Stimulated activated CD4-positive, alpha-beta T cell treated with anti-CD3 and anti-CD28 coated beads, TNF-alpha, amount 100 ng/mL, for 48 hours (primary cell): ENCODE data around the gene MXRA8.

Source experiments
- DNase-seq, 3 donors: peaks; one replicate each; pipeline ENCODE4 v3.0.0-alpha.2; 2020; ENCODE audit warnings: low read depth in 3 of 3

MXRA8 gene

DNA sequence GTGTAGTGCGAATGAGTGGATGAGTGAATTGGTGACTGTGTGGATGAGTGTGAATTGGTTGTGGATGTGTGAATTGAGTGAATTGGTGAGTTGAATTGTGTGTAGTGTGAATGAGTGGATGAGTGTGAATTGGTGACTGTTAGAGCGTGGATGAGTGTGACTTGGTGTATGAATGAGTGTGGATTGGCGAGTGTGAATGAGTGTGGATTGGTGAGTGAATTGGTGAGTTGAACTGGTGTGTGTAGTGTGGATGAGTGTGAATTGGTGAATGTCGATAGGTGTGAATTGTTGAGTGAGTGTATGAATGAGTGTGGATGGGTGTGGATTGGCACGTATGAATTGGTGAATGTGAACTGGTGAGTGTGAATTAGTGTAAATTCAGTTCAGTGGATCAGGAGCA, 9.0 kb upstream of the MXRA8 start:
- DNase-seq = no peak

DNA sequence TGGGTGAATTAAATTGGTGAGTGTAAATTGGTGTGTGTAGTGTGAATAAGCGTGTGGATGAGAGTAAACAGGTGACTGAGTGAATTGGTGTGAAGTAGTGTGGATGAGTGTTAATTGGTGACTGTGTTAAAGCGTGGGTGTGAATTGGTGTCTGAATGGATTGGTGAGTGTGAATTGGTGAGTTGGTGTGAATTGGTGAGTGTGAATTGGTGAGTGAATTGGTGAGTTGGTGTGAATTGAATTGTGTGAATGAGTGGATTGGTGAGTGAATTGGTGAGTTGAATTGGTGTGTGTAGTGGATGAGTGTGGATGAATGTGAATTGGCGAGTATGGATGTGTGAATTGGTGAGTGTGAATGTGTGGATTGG, 8.3 kb upstream of the MXRA8 start:
- no peak for DNase-seq

- DNase-seq = no peak
Observed at GRCh38 chr1:1365875-1366698, 7.7 kb upstream of the MXRA8 start.

GRCh38 chr1:1364266-1364665, 5.9 kb upstream of the MXRA8 start:
- no peak for DNase-seq

GRCh38 chr1:1361982-1362423, 3.6 kb upstream of the MXRA8 start:
- no peak for DNase-seq

DNA sequence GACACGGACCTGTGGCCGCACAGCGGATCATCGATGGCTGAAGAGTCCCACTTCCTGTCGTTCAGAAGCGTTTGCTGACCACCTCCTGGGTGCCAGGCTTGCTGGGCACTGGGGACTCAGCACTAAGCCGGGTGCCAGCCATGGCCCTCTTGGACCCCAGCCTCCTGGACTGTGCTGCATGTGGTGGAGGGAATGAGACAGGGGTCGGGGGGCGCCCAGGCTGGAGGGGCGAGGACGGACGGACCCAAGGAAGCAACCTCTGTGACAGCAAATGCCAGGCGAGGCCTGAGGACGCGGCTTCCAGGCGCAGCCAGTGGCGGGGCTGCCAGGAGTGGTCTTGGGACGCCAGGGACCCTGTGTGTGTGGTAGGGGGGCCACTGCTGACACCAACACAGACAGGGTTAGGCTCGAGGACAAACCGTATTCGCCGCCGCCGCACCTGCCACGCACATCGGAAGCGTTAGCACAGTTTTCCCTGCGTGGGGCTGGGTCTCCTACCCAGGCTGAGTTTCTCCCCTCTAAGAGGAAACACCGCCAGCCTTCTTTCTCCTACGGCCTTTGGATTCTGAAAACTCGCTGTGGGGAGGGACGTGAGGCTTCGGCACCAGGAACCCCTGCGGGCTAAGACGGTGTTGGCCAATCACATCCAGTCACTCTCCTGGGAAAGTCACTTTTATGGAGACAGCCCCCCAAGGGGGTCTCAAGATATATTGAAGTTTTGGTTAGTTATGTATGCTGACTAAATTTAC, 3.1 kb upstream of the MXRA8 start:
- DNase-seq = no peak

DNA sequence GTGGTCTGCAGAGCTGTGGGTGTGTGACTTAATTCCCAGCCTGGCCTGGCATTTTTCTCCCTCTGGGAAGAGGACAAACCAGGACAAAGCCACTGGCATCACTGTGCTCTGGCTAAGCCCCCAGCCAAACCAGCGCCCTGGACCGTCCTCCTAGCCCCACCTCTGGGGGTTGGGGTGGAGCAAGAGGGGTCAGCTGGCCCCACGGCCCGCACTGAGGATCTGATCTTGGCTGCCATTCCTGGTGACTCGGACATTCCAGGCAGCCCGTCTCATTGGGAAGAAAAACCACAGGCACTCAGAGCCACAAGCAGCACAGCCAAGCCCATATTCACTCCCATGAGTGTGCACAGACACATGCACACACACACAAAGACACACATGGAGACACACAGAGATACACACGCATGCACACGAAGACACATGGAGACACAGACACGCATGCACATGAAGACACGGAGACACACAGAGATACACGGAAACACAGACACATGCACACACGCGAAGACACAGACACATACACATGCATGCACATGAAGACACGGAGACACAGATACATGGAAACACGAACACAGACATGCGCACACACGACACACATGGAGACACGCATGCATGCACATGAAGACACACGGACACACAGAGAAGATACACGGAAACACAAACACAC, 2.3 kb upstream of the MXRA8 start:
- DNase-seq = no peak

GRCh38 chr1:1359664-1360468, 1.5 kb upstream of the MXRA8 start:
- DNase-seq = no peak

GRCh38 chr1:1359308-1359663, 931 bp upstream of the MXRA8 start:
- DNase-seq = no peak

DNA sequence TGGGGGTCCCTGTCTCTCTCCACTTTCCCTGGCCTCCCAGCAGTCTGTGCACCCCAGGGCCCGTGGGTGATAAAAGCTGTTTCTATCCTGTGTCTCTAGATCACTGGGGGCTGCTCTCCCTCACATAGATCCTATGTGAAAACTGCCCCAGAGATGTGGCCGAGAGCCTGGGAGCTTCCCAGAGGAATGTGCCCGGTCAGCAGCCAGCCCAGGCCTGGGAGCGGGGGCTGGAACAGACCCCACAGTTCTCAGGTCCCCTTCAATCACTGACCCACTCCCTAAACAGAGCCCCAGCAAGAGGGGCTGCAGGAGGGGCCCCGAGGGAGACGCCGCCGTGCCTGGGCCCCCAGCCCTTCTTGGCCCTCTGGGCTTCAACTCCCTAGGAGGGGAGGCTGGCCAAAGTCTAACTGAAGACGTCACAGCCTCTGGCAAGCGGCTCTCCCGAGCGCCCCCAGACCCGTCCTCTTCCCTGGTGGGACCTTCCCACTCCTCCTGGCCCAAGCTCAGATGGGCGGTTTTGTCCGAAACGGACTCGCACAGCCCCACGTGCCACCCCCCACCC, 403 bp downstream of the MXRA8 start:
- no peak for DNase-seq

DNA sequence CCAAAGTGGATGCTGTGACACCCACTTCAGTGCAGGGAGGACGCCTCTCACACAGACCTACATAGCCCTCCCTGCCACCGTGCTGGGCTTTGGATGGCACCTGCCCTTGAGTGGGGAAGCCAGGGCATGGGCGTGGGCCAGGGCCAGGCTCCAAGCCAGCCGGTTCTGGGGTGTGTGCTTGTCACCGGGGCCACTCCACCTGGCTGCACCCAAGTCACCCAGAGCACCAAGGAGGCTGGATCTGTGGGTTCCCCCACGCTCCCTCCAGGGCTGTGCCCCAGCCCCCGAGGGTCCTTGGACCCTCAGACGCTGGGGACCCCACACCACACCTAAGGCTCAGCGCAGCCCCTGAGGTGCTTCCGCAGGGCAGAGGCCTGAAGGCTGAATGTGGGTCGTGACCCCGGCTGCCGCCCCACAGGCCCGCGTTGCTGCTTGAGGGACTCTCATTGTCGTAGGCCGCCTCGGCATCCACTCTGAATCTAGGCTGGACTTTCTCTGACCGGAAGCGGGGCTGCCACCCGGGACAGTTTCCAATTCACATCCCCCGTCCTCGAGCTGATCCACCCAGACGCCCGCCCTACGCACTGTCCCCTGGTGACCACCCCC, 1.5 kb downstream of the MXRA8 start:
- no peak for DNase-seq

DNA sequence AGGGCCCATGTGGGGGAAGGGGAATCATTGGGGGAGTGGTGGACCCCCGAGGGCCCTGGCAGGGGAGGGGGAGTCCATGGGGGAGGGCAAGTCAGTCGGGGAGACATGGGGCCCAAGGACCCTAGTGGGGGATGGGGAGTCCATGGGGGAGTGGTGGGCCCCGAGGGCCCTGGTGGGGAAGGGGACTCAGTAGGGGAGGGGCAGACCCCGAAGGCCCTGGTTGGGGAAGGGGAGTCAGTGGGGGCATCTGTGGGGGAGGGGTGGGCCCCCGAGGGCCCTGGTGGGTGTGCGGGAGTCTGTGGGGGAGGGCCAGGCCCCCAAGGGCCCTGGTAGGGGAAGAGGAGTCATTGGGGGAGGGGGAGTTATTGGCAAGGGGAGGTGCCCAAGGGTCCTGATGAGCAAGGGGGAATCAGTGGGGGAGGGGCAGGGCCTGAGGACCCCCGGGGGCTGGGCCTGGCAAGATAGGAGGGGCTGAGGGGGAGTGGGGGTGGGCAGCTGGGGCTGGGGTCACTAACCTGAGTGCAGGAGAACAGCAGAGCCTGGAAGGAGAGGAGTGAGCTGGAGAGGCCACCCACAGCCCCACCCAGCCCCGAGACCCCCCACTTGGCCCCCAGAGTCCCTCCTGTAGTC, 2.1 kb downstream of the MXRA8 start:
- DNase-seq = no peak

DNA sequence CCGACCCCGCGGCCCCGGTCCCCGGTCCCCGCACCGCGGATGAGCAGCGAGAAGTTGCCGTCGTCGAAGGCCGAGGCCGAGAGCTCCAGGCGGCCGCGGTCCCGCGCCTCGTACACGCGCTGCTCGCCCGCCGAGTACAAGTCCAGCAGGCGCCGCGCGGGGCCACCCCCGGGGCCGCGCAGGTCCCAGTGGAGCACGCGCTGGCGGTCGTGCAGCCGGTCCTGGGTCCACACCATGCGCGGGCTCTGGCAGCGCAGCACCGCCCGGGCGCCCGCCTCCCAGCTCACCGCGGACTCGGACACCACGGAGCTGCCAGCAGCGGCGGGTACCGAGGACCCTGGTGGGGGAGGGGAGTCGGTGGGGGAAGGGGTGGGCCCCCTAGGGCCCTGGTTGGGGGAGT, 2.9 kb downstream of the MXRA8 start:
- DNase-seq = no peak

- no peak for DNase-seq
Observed at GRCh38 chr1:1354271-1355247, 3.8 kb downstream of the MXRA8 start.

DNA sequence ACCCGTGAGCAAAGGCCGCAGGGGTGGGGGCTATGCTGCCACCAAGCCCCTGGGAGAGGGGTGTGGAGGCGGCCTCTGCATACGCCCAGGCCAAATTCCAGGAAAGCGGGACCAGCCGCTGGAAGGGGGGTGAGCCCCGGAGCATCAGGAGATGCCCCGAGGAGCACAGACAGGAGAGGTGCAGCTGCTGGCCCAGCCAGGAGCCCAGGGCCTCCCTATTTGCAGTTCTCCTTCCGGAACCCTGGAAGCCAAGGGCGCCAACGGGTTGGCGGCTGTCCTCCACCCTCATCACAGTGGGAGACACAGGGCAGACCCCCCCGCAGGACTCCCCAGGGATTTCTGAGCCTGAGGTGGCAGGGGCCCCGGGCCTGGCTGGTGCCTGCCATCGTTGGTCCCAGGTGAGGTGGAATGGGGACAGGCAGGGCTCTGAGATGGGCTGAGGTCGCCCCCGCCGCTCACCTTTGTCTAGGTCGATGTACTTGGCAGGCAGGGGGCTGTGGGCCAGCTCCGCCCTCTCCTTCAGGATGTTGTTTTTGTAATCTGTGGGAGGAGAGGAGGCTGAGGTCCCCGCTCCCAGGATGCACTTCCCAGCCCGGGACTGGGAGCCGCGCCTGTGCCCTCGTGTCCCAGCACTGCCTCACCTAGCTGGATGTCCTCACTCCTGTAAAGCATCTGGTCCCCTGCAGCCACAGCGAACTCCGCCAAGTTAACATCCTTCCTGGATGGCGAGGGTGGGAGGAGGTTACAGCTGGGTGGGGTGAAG, 4.8 kb downstream of the MXRA8 start:
- no peak for DNase-seq

- no peak for DNase-seq
Observed at GRCh38 chr1:1352786-1353388, 5.5 kb downstream of the MXRA8 start.

GRCh38 chr1:1351511-1352427, 6.6 kb downstream of the MXRA8 start:
- no peak for DNase-seq
